ENCODE measurements around the gene MAN2A1. TPM values are rescaled to one million over a fixed set of nuclear protein-coding genes. Genes with fewer than 3 reads are reported as not detected.

Gene MAN2A1
- 48.0 and 53.5 TPM in 2 replicates for total RNA-seq

GRCh38 chr5:109689740-109690241 lies at the start of gene MAN2A1:
TSS of gene MAN2A1 (plus strand) at chr5:109689927. CDS start at chr5:109690418, 491 bp downstream.

